ENCODE measurements around the gene RORC. TPM values are rescaled to one million over a fixed set of nuclear protein-coding genes. Genes with fewer than 3 reads are reported as not detected.

Gene RORC
- polyA plus RNA-seq, 1 donor (not counting 4 experiments of a cell fraction or from before 2014, with no cell fraction given), result 0.12 TPM

DNA sequence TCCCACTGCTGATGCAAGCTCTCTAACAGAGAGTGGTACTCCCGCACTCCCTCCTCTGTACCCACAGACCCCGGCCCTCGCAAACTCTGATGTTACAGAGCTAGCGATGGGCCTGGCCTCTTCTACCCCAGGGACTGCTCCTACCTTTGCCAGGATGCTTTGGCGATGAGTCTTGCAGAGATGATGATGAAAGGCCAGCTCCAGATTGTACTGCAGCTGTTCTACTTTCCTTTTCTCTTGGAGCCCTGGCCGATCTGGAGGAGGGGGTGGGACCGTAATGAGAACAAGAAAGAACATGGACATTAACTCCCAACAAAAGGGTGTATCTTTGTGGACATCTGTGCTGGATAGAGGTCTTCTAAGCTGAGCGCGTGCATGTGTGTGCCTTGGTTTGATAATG, 20.4 kb downstream of the RORC start:
- no peak for FAIRE-seq
- dilution Hi-C loops (cut with MboI; ENCODE audit: extremely low pct_ligation_motif_present, low sequenced_read_pairs), result no loop called here

DNA sequence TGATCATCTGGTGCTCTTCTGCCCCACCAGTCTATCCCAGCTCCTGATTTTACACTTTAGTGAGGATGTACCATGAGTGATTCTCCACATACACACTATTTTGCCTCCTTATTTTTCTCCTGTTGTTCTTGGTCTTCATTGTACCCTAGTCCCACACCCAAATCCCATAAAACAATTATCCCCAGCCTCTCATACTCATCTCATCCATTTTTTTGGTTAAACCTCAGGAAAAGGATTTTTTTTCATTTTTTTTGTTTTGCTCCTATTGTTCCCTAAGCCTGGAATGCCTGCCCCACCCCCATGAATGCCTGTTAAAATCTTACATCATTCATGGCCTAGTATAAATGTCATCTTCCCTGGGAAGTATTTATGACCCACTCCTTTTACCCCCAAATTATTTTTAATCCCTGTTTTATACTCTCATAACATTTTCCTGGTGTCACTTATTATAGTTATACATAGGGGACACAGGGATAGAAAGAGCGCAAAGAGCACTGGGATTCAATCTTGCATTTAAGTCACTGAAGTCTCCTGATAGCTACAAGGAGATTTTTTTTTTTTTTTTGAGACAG, 21.5 kb downstream of the RORC start:
- H3K27me3 ChIP-seq (ENCODE audit: control insufficient read depth, extremely low read depth, insufficient read depth, low read length), result peaks cover 26% of the 10 kb centered on the region
- H2AFZ ChIP-seq (ENCODE audit: control insufficient read depth, low read length), result no peak overlapping the region
- FAIRE-seq (no peak), DNase-seq (ENCODE audit: low read depth, low spot score) (no peak)
- H3K9me1 ChIP-seq (ENCODE audit: control insufficient read depth, extremely low read depth, insufficient read depth, low read length), result no peaks in the 10 kb centered on the region
- no peak overlapping the region for H3K4me3 ChIP-seq (ENCODE audit: control insufficient read depth in 2 of 3, extremely low read depth in 1 of 3, insufficient read depth in 2 of 3, low read depth in 1 of 3, low read length in 3 of 3)
- no peak overlapping the region for H3K9ac ChIP-seq (ENCODE audit: control insufficient read depth, extremely low read depth, insufficient read depth, low read length)
- dilution Hi-C loops (cut with MboI; ENCODE audit: extremely low pct_ligation_motif_present, low sequenced_read_pairs), result no loop called here
- no peak overlapping the region for H3K4me2 ChIP-seq (ENCODE audit: control insufficient read depth, extremely low read depth, insufficient read depth, low read depth, low read length)
- no peaks in the 10 kb centered on the region for H4K20me1 ChIP-seq (ENCODE audit: control insufficient read depth, extremely low read depth, insufficient read depth, low read length)
- H3K27ac ChIP-seq (ENCODE audit: control insufficient read depth, insufficient read depth, low read length), result no peak overlapping the region
- H3K9me3 ChIP-seq (ENCODE audit: control insufficient read depth, low read depth, low read length), result no peaks in the 10 kb centered on the region
- TF ChIP-seq EZH2 (IDR thresholded peaks at IDR 0.05; ENCODE audit: low read length), result no peak
- TF ChIP-seq, protein P1, sequence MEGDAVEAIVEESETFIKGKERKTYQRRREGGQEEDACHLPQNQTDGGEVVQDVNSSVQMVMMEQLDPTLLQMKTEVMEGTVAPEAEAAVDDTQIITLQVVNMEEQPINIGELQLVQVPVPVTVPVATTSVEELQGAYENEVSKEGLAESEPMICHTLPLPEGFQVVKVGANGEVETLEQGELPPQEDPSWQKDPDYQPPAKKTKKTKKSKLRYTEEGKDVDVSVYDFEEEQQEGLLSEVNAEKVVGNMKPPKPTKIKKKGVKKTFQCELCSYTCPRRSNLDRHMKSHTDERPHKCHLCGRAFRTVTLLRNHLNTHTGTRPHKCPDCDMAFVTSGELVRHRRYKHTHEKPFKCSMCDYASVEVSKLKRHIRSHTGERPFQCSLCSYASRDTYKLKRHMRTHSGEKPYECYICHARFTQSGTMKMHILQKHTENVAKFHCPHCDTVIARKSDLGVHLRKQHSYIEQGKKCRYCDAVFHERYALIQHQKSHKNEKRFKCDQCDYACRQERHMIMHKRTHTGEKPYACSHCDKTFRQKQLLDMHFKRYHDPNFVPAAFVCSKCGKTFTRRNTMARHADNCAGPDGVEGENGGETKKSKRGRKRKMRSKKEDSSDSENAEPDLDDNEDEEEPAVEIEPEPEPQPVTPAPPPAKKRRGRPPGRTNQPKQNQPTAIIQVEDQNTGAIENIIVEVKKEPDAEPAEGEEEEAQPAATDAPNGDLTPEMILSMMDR (optimal IDR thresholded peaks at IDR 0.05 in 1 of 3, IDR thresholded peaks at IDR 0.05 in 1 of 3, conservative IDR thresholded peaks at IDR 0.05 in 1 of 3; ENCODE audit: extremely low read depth in 1 of 3, insufficient read depth in 2 of 3, low read length in 3 of 3), result no peak
- H3K36me3 ChIP-seq (ENCODE audit: control insufficient read depth in 2 of 2, extremely low read depth in 1 of 2, insufficient read depth in 2 of 2, low read length in 2 of 2), result no peaks in the 10 kb centered on the region
- H3K4me1 ChIP-seq (ENCODE audit: control insufficient read depth, extremely low read depth, insufficient read depth, low read length), result no peaks in the 10 kb centered on the region
- H3K79me2 ChIP-seq (ENCODE audit: control insufficient read depth, insufficient read depth, low read length), result no peaks in the 10 kb centered on the region

More for the DNA sequence above, 20.4 kb downstream of the RORC start:
- H3K27me3 ChIP-seq (ENCODE audit: control insufficient read depth, extremely low read depth, insufficient read depth, low read length), result peaks cover 15% of the 10 kb centered on the region
- H3K4me2 ChIP-seq (ENCODE audit: control insufficient read depth, extremely low read depth, insufficient read depth, low read depth, low read length), result no peak overlapping the region
- no peaks in the 10 kb centered on the region for H3K79me2 ChIP-seq (ENCODE audit: control insufficient read depth, insufficient read depth, low read length)
- H3K4me3 ChIP-seq (ENCODE audit: control insufficient read depth in 2 of 3, extremely low read depth in 1 of 3, insufficient read depth in 2 of 3, low read depth in 1 of 3, low read length in 3 of 3), result no peak overlapping the region
- no peak overlapping the region for H3K9ac ChIP-seq (ENCODE audit: control insufficient read depth, extremely low read depth, insufficient read depth, low read length)
- H4K20me1 ChIP-seq (ENCODE audit: control insufficient read depth, extremely low read depth, insufficient read depth, low read length), result no peaks in the 10 kb centered on the region
- H3K36me3 ChIP-seq (ENCODE audit: control insufficient read depth in 2 of 2, extremely low read depth in 1 of 2, insufficient read depth in 2 of 2, low read length in 2 of 2), result no peaks in the 10 kb centered on the region
- no peak overlapping the region for H2AFZ ChIP-seq (ENCODE audit: control insufficient read depth, low read length)
- H3K9me3 ChIP-seq (ENCODE audit: control insufficient read depth, low read depth, low read length), result no peaks in the 10 kb centered on the region
- TF ChIP-seq EZH2 (IDR thresholded peaks at IDR 0.05; ENCODE audit: low read length), result no peak
- TF ChIP-seq, protein P1 (optimal IDR thresholded peaks at IDR 0.05 in 1 of 3, IDR thresholded peaks at IDR 0.05 in 1 of 3, conservative IDR thresholded peaks at IDR 0.05 in 1 of 3; ENCODE audit: extremely low read depth in 1 of 3, insufficient read depth in 2 of 3, low read length in 3 of 3), result no peak
- no peak for DNase-seq (ENCODE audit: low read depth, low spot score)
- H3K4me1 ChIP-seq (ENCODE audit: control insufficient read depth, extremely low read depth, insufficient read depth, low read length), result no peaks in the 10 kb centered on the region
- H3K9me1 ChIP-seq (ENCODE audit: control insufficient read depth, extremely low read depth, insufficient read depth, low read length), result no peaks in the 10 kb centered on the region
- H3K27ac ChIP-seq (ENCODE audit: control insufficient read depth, insufficient read depth, low read length), result no peak overlapping the region

Data from keratinocyte (primary cell).